GM18505 (cell line): Measurements from ENCODE around the gene MGAT5B.

Experiments
- ATAC-seq: cut with Tn5 transposase; IDR thresholded peaks from one replicate; pipeline ENCODE4 v1.9.1; 2021; ENCODE audit not compliant: unreplicated experiment
- POLR2A ChIP-seq: IDR thresholded peaks from 4 replicates; pipeline ENCODE4 v1.6.1; 2011; ENCODE audit warnings: borderline replicate concordance; ENCODE audit not compliant: insufficient read depth, insufficient read length; ENCODE audit errors: extremely low read depth

Gene MGAT5B

GRCh38 chr17:76892329-76892728 is 24.1 kb downstream of the MGAT5B start:
- ATAC-seq, result no peak
- no peak for TF ChIP-seq POLR2A

- no peak for TF ChIP-seq POLR2A
- ATAC-seq, result no peak
These were observed 25.6 kb downstream of the MGAT5B start for GRCh38 chr17:76893623-76894334.

- TF ChIP-seq POLR2A, result no peak
- ATAC-seq, result no peak
These were observed 26.6 kb downstream of the MGAT5B start for GRCh38 chr17:76894842-76895241.

GRCh38 chr17:76897023-76897422 is 28.8 kb downstream of the MGAT5B start:
- ATAC-seq, result no peak
- TF ChIP-seq POLR2A, result no peak

- no peak for TF ChIP-seq POLR2A
These were observed 31.2 kb downstream of the MGAT5B start for GRCh38 chr17:76899414-76899813.

GRCh38 chr17:76900723-76901122 is 32.5 kb downstream of the MGAT5B start:
- TF ChIP-seq POLR2A, result no peak
- no peak for ATAC-seq

More at GRCh38 chr17:76899414-76899813, 31.2 kb downstream of the MGAT5B start:
- no peak for ATAC-seq

- no peak for TF ChIP-seq POLR2A
- no peak for ATAC-seq
These were observed 33.5 kb downstream of the MGAT5B start for GRCh38 chr17:76901542-76902197.

- ATAC-seq, result no peak
- no peak for TF ChIP-seq POLR2A
These were observed 34.3 kb downstream of the MGAT5B start for GRCh38 chr17:76902476-76902875.

- ATAC-seq, result no peak
- no peak for TF ChIP-seq POLR2A
These were observed 35.4 kb downstream of the MGAT5B start for GRCh38 chr17:76903631-76904030.

- ATAC-seq, result no peak
- TF ChIP-seq POLR2A, result no peak
These were observed 35.9 kb downstream of the MGAT5B start for GRCh38 chr17:76904116-76904515.

- no peak for ATAC-seq
- no peak for TF ChIP-seq POLR2A
These were observed 36.8 kb downstream of the MGAT5B start for GRCh38 chr17:76905036-76905435.

GRCh38 chr17:76905836-76906235 is 37.6 kb downstream of the MGAT5B start:
- no peak for TF ChIP-seq POLR2A
- ATAC-seq, result no peak

GRCh38 chr17:76906463-76906862 is 38.3 kb downstream of the MGAT5B start:
- no peak for ATAC-seq
- TF ChIP-seq POLR2A, result no peak

GRCh38 chr17:76907352-76907751 is 39.1 kb downstream of the MGAT5B start:
- no peak for TF ChIP-seq POLR2A
- no peak for ATAC-seq
